Cerebellar cortex (tissue), 1 donor: ENCODE results near the gene ADNP.
"Not testable (repeated sequence)": the region's sequence is repeated elsewhere in the genome, so short reads cannot be mapped to it uniquely, and the experiment has no call there.

Source experiments
- DNase-seq: peaks from one replicate; pipeline ENCODE4 v3.0.0-alpha.2; 2015; ENCODE audit warnings: low spot score

The ADNP gene

GRCh38 chr20:50903353-50904051 lies 27.7 kb downstream of the ADNP start:
- DNase-seq: no peak

- no peak for DNase-seq
Observed at GRCh38 chr20:50901301-50901700, 29.9 kb downstream of the ADNP start.

- no peak for DNase-seq
Observed at GRCh38 chr20:50900261-50900660, 31.0 kb downstream of the ADNP start.

GRCh38 chr20:50898475-50898874 lies 32.8 kb downstream of the ADNP start:
- DNase-seq: no peak

- DNase-seq: no peak
Observed at GRCh38 chr20:50895111-50895830, 36.0 kb downstream of the ADNP start.

- DNase-seq: no peak
Observed at GRCh38 chr20:50893620-50894019, 37.6 kb downstream of the ADNP start.

- no peak for DNase-seq
Observed at GRCh38 chr20:50892394-50892793, 38.8 kb downstream of the ADNP start.

GRCh38 chr20:50891138-50891537 lies 40.1 kb downstream of the ADNP start:
- DNase-seq: no peak

GRCh38 chr20:50887576-50887975 lies 43.7 kb downstream of the ADNP start:
- no peak for DNase-seq

- DNase-seq: no peak
Observed at GRCh38 chr20:50886184-50886790, 45.0 kb downstream of the ADNP start.

- DNase-seq: no peak
Observed at GRCh38 chr20:50885781-50886180, 45.5 kb downstream of the ADNP start.

- no peak for DNase-seq
Observed at GRCh38 chr20:50885068-50885467, 46.2 kb downstream of the ADNP start.

GRCh38 chr20:50883856-50884255 lies 47.4 kb downstream of the ADNP start:
- DNase-seq: no peak

- not testable (repeated sequence) for DNase-seq
Observed at GRCh38 chr20:50881759-50882424, 49.3 kb downstream of the ADNP start.

- no peak for DNase-seq
Observed at GRCh38 chr20:50879649-50880550, 51.3 kb downstream of the ADNP start.

GRCh38 chr20:50877232-50877743 lies 53.9 kb downstream of the ADNP start:
- DNase-seq: no peak

- DNase-seq: no peak
Observed at GRCh38 chr20:50876816-50877215, 54.4 kb downstream of the ADNP start.

- no peak for DNase-seq
Observed at GRCh38 chr20:50876063-50876685, 55.1 kb downstream of the ADNP start.

GRCh38 chr20:50874758-50875665 lies 56.2 kb downstream of the ADNP start:
- no peak for DNase-seq
